GM18498 (cell line): Measurements from ENCODE around the gene CD99.
"Not testable (repeated sequence)": the region's sequence is repeated elsewhere in the genome, so short reads cannot be mapped to it uniquely, and the experiment has no call there.

ENCODE experiments used
- ATAC-seq: cut with Tn5 transposase; IDR thresholded peaks from one replicate; pipeline ENCODE4 v1.9.1; 2021; ENCODE audit warnings: mild to moderate bottlenecking, moderate library complexity; ENCODE audit not compliant: unreplicated experiment

CD99 gene

GRCh38 chrX:2718821-2719220 lies 27.7 kb downstream of the CD99 start:
- no peak for ATAC-seq

- ATAC-seq, result no peak
These were observed 28.8 kb downstream of the CD99 start for GRCh38 chrX:2719774-2720447.

- ATAC-seq, result no peak
These were observed 32.3 kb downstream of the CD99 start for GRCh38 chrX:2723286-2723879.

- not testable (repeated sequence) for ATAC-seq
These were observed 36.2 kb downstream of the CD99 start for GRCh38 chrX:2727264-2727663.

- no peak for ATAC-seq
These were observed 41.0 kb downstream of the CD99 start for GRCh38 chrX:2732076-2732475.

GRCh38 chrX:2732649-2733048 lies 41.6 kb downstream of the CD99 start:
- no peak for ATAC-seq

GRCh38 chrX:2733286-2733685 lies 42.2 kb downstream of the CD99 start:
- no peak for ATAC-seq

GRCh38 chrX:2735270-2735669 lies 44.2 kb downstream of the CD99 start:
- ATAC-seq, result no peak

- ATAC-seq, result no peak
These were observed 49.6 kb downstream of the CD99 start for GRCh38 chrX:2740672-2741071.

GRCh38 chrX:2741386-2741785 lies 50.3 kb downstream of the CD99 start:
- ATAC-seq, result no peak

- ATAC-seq, result not testable (repeated sequence)
These were observed 55.2 kb downstream of the CD99 start for GRCh38 chrX:2746250-2746649.

GRCh38 chrX:2748171-2748814 lies 57.2 kb downstream of the CD99 start:
- ATAC-seq, result no peak

- ATAC-seq, result no peak
These were observed 57.7 kb downstream of the CD99 start for GRCh38 chrX:2748815-2749188.

GRCh38 chrX:2751291-2751690 lies 60.2 kb downstream of the CD99 start:
- no peak for ATAC-seq

- ATAC-seq, result not testable (repeated sequence)
These were observed 60.8 kb downstream of the CD99 start, which contains the start of gene XG for GRCh38 chrX:2751874-2752300. TSS of gene XG (plus strand) at chrX:2752040. CDS start at chrX:2752275, 235 bp downstream.

- not testable (repeated sequence) for ATAC-seq
These were observed 61.3 kb downstream of the CD99 start for GRCh38 chrX:2752441-2752840.

GRCh38 chrX:2755163-2755715 lies 64.1 kb downstream of the CD99 start:
- ATAC-seq, result not testable (repeated sequence)

- ATAC-seq, result no peak
These were observed 65.5 kb downstream of the CD99 start for GRCh38 chrX:2756548-2756947.

- no peak for ATAC-seq
These were observed 70.2 kb downstream of the CD99 start for GRCh38 chrX:2761246-2761645.

GRCh38 chrX:2762671-2763070 lies 71.6 kb downstream of the CD99 start:
- ATAC-seq, result not testable (repeated sequence)

GRCh38 chrX:2764766-2765548 lies 73.9 kb downstream of the CD99 start:
- not testable (repeated sequence) for ATAC-seq
